Measurements from ENCODE around the gene ERC1. TPM values are rescaled to one million over a fixed set of nuclear protein-coding genes. Genes with fewer than 3 reads are reported as not detected.
A peak's percentile ranks its signal among the peaks of the same experiment; 100 is the strongest.

The ERC1 gene
- total RNA-seq, 1 experiment from 2014 or later, result 39.4 TPM

- BruUV-seq (replicated peaks), result no TSS peak
- H3K27ac Mint-ChIP-seq (ENCODE audit: unreplicated experiment), result no peak overlapping the region
- CTCF ChIA-PET, result interaction anchor here (1.2 kb wide), 1 partner anchor 400 kb away, joined by 5 read pairs; no protein-coding TSS in a partner anchor
- H3K4me3 Mint-ChIP-seq (ENCODE audit: low read depth, unreplicated experiment), result peak overlapping the region; percentile 69
- intact Hi-C loops (cut with micrococcal nuclease; ENCODE audit: unreplicated experiment), result no loop called here
- H3K4me1 Mint-ChIP-seq (ENCODE audit: low read depth, unreplicated experiment), result peaks cover 20% of the 10 kb centered on the region
- no peaks in the 10 kb centered on the region for H3K9me3 Mint-ChIP-seq (ENCODE audit: low read depth, unreplicated experiment)
- DNase-seq, result no peak
- TF ChIP-seq CTCF (IDR thresholded peaks at IDR 0.05; ENCODE audit: unreplicated experiment), result no peak
- peaks cover 12% of the 10 kb centered on the region for H3K36me3 Mint-ChIP-seq (ENCODE audit: insufficient read depth, unreplicated experiment)
- H3K27me3 Mint-ChIP-seq (ENCODE audit: unreplicated experiment), result peaks cover 25% of the 10 kb centered on the region
These were observed 526.9 kb downstream of the ERC1 start for GRCh38 chr12:1517734-1518525.

- Mint-ChIP-seq H3K9me3 (ENCODE audit: low read depth, unreplicated experiment) (no peaks in the 10 kb centered on the region), H3K27ac (ENCODE audit: unreplicated experiment) (peak overlapping the region; percentile 43), H3K36me3 (ENCODE audit: insufficient read depth, unreplicated experiment) (peaks cover 12% of the 10 kb centered on the region), H3K4me3 (ENCODE audit: low read depth, unreplicated experiment) (peak overlapping the region; percentile 69), H3K4me1 (ENCODE audit: low read depth, unreplicated experiment) (peaks cover 20% of the 10 kb centered on the region), H3K27me3 (ENCODE audit: unreplicated experiment) (peaks cover 29% of the 10 kb centered on the region)
- CTCF ChIA-PET, result no interaction called here
- peak; percentile 44 for DNase-seq
- TF ChIP-seq CTCF (IDR thresholded peaks at IDR 0.05; ENCODE audit: unreplicated experiment), result no peak
- BruUV-seq (replicated peaks), result no TSS peak
- intact Hi-C loops (cut with micrococcal nuclease; ENCODE audit: unreplicated experiment), result no loop called here
These were observed 527.8 kb downstream of the ERC1 start for GRCh38 chr12:1518591-1519516.

- no peak for TF ChIP-seq CTCF (IDR thresholded peaks at IDR 0.05; ENCODE audit: unreplicated experiment)
- BruUV-seq (replicated peaks), result no TSS peak
- Mint-ChIP-seq H3K4me3 (ENCODE audit: low read depth, unreplicated experiment) (peak overlapping the region; percentile 69), H3K27me3 (ENCODE audit: unreplicated experiment) (peaks cover 37% of the 10 kb centered on the region), H3K27ac (ENCODE audit: unreplicated experiment) (peak overlapping the region; percentile 43), H3K9me3 (ENCODE audit: low read depth, unreplicated experiment) (no peaks in the 10 kb centered on the region), H3K4me1 (ENCODE audit: low read depth, unreplicated experiment) (peaks cover 20% of the 10 kb centered on the region), H3K36me3 (ENCODE audit: insufficient read depth, unreplicated experiment) (peaks cover 12% of the 10 kb centered on the region)
- DNase-seq, result no peak
- intact Hi-C loops (cut with micrococcal nuclease; ENCODE audit: unreplicated experiment), result no loop called here
- CTCF ChIA-PET, result interaction anchor here (0.6 kb wide), 1 partner anchor 728 kb away, joined by 5 read pairs; no protein-coding TSS in a partner anchor
These were observed 528.6 kb downstream of the ERC1 start for GRCh38 chr12:1519642-1520041.

GRCh38 chr12:1523046-1523445 is 532.0 kb downstream of the ERC1 start:
- CTCF ChIA-PET, result no interaction called here
- TF ChIP-seq CTCF (IDR thresholded peaks at IDR 0.05; ENCODE audit: unreplicated experiment), result no peak

More at GRCh38 chr12:1523046-1523445, 532.0 kb downstream of the ERC1 start:
- intact Hi-C loops (cut with micrococcal nuclease; ENCODE audit: unreplicated experiment), result no loop called here
- Mint-ChIP-seq H3K27ac (ENCODE audit: unreplicated experiment) (no peak overlapping the region), H3K27me3 (ENCODE audit: unreplicated experiment) (peaks cover 57% of the 10 kb centered on the region), H3K4me1 (ENCODE audit: low read depth, unreplicated experiment) (peaks cover 19% of the 10 kb centered on the region), H3K36me3 (ENCODE audit: insufficient read depth, unreplicated experiment) (peaks cover 9% of the 10 kb centered on the region), H3K4me3 (ENCODE audit: low read depth, unreplicated experiment) (no peak overlapping the region), H3K9me3 (ENCODE audit: low read depth, unreplicated experiment) (no peaks in the 10 kb centered on the region)
- DNase-seq, result no peak
- no TSS peak for BruUV-seq (replicated peaks)
